Body of pancreas (tissue), 4 donors: ENCODE data around the gene EMP3.

Experiments
- CTCF ChIP-seq, 7 experiments: fragments of 450-650 bp in 4 of 7; fragments of 200-600 bp in 3 of 7; sonication (generic) in 3 of 7; IDR thresholded peaks; one replicate each; pipeline ENCODE4 v1.5.1; 2016 to 2019; ENCODE audit warnings: antibody characterized with exemption in 7 of 7
- POLR2A ChIP-seq, 3 donors: fragments of 450-650 bp; IDR thresholded peaks; one replicate each; pipeline ENCODE4 v1.6.1; 2016; ENCODE audit warnings: antibody characterized with exemption in 3 of 3, mild to moderate bottlenecking in 2 of 3

- TF ChIP-seq CTCF (IDR thresholded peaks at IDR 0.05), result no peak
- TF ChIP-seq POLR2A (IDR thresholded peaks at IDR 0.05), result no peak
Measured at GRCh38 chr19:48318286-48318987, 6.9 kb upstream of the EMP3 start.
